Measurements from ENCODE around the gene REPS2. TPM values are rescaled to one million over a fixed set of nuclear protein-coding genes. Genes with fewer than 3 reads are reported as not detected.

Gene REPS2
- 0.33 and 0.75 TPM in 2 replicates for total RNA-seq

DNA sequence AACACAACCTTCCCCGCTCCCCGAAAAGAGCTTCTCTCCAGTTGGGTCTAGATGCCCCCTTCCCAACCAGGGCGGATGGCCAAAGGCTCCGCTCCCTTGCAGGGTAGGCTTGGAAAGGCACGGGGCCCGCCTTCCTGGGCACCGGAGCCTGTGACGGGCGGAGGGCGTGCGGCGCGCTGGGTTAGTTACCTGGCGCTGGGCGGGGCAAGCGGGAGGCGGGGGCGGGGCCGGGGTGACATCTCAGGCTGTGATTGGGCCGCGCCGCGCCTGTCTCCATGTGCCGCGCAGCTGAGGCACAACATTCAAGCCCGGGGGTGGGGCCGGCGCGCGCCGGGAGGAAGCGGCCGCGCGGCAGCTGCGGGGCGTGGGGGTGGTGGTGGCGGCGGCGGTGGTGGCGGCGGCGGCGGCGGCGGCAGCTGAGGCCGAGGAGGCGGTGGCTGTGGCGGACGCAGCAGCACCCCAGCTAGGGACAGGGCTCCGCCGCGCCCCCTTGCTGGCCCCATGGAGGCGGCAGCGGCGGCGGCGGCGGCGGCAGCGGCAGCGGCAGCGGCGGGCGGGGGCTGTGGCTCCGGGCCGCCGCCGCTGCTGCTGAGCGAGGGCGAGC, at the start of gene REPS2:
Gene REPS2 (plus strand): TSS at position 298 of the 604 bp plus-strand sequence. CDS start 204 bp downstream, at position 502.

Other genes with a start within 250 kb of the REPS2 start
- gene CTPS2, start 234.0 kb upstream of the REPS2 start, total RNA-seq, result 10.0 and 15.4 TPM in 2 replicates
- gene SYAP1, start 227.0 kb upstream of the REPS2 start, total RNA-seq, result 46.2 and 52.1 TPM in 2 replicates
- 13.1 TPM in 2 replicates for gene TXLNG, start 160.2 kb upstream of the REPS2 start, total RNA-seq
- gene RBBP7, start 76.3 kb upstream of the REPS2 start, total RNA-seq, result 128 and 236 TPM in 2 replicates

Data from uterine smooth muscle cell (primary cell).